HG02852 (cell line): ENCODE results near the gene ERGIC1.

Source experiments
- ATAC-seq: cut with Tn5 transposase; IDR thresholded peaks from one replicate; pipeline ENCODE4 v1.9.1; 2021; ENCODE audit warnings: mild to moderate bottlenecking, moderate library complexity; ENCODE audit not compliant: unreplicated experiment

Gene ERGIC1

DNA sequence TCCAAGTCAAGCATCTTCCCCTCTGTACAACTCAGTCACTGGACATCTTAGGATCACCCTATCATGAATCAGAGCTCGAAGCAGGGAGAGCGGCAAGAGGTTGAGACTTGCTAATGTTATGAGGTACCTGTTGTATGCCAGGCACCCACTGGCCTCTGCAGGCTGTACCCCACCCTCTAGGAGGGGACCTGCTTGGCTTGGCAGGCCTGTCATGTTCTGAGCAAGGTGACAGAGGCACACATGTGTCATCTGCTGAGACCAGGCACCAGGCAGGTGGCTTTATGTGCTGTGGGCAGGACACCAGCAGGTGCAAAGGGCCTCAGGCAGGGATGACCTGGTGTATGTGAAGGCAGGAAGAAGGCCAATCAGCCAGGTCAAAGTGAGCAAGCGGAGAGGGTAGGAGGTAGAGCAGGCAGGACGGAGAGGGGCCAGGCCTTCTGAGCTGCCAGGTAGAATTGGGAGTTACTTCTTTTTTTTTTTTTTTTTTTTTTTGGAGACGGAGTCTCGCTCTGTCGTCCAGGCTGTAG is 64.9 kb downstream of the ERGIC1 start:
- no peak for ATAC-seq

DNA sequence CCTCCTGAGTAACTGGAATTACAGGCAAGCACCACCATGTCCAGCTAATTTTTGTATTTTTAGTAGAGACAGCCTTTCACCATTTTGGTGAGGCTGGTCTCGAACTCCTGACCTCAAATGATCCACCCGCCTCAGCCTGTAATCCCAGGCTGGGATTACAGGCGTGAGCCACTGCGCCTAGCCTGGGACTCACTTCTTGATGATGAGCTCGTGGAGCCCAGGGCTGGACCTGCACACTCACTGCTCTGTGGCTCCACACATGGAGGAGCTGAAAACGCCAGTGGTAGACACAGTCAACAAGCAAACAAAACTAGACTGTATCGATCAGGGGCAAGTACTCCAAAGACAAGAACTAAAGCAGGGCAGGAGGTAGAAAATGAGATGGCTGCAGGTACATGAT is 65.4 kb downstream of the ERGIC1 start:
- ATAC-seq, result no peak

DNA sequence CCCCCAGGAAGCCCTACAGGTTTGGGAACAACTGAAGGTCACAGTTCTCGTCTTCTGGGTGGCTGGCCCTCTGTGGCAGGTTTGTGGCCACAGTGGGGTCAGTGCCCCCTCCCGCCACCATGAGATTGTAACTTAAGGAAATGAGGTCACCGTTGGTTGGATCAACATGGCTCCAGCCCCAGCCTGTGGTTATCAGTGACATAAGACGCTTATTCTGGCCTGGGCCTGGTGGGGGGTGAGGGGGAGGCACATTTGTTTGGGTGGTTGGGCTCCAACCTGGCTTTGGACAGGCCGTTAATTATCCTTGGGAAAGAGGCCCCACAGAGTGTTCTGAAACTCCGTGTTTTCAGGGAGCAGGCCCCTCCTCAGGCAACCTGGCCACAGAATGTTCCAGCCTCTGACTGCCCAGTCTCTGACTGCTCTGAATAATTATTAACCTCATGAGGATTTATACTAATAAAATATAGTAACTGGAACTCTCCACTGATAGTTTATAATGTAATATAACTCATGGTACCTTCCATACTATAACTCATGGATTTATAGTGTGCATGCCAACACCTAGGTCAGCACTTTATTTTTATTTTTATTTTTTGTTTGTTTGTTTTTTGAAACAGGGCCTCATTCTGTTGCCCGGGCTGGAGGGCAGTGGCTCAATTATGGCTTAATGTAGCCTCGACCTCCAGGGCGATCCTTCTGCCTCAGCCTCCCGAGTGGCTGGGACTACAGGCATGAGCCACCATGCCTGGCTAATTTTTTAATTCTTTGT is 67.1 kb downstream of the ERGIC1 start:
- ATAC-seq, result no peak

DNA sequence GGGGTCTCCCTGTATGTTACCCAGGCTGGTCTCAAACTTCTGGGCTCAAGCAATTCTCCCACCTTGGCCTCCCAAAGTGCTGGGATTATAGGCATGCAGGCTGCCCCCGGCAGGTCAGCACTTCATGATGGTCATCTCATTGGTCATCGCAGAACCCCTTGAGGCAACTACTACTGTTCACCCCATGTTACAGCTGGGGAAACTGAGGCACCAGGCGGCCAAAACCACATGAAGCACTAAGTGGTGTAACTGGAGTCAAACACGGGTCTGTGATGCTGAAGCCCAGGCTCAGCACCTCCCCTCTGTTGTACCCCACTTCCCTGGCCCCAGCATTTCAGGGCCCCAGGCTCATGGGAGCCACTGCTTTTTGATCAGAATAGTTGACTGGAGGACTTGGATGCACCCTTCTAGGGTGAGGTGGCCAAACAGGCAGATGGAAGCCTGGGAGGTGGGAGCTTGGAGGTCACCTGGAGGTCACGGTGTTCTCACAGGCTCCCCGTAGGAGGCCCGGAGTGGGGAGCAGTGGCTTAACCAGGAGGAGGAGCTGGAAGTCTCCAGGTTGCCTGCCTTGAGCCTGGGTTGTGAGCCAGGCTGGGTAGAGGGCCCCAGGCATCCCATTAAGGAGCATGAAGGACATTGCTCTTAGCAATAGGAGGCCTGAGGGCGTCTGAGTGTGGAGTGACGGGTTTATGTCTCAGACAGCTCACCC is 67.9 kb downstream of the ERGIC1 start:
- no peak for ATAC-seq

DNA sequence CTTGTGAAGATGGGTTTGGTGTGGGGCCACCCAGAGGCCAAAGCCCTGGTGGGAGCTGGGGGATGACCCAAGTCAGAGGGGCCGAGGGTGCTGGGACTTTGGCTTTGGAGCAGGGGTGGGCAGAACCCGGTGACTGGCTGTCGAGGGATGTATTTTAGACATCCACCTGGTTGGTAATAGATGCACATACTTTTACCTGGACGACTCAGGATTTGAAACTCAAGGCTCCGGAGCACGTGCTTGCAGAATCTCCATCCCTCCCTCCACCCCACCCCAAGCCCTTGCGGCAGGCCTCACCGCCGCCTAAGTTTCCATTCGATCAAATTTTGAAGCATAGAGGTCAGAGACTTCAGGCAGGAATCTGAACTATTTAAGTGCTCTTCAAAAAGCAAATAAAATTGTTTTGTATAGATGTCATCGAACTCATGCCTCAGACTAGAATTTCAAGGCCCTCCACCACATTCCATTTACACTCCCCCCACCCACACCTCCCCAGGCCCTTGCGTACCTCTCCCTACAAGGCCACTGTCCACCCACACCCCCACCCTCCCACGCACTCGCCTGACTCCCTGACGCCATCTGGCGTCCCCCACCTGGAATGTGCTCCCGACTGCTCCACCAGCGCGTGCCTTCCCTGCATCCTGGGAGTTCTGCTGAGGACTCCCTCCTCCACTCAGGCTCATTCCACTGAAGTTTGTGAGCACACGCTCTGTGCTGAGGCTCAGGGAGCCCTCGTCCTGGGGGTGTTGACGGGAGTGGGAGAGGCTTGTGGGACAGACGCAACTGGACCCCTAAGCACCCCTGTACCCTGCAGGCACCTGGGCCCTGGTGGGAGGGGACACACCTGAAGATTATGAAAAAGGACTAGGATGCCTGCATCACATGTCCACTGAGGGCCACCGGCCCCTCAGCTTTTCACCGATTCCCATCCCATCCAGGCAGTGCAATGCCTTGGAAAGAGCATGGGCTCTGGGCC is 68.7 kb downstream of the ERGIC1 start:
- no peak for ATAC-seq

- no peak for ATAC-seq
Observed at GRCh38 chr5:172903790-172904189, 69.7 kb downstream of the ERGIC1 start.

- ATAC-seq, result no peak
Observed at GRCh38 chr5:172904312-172904642, 70.2 kb downstream of the ERGIC1 start.

DNA sequence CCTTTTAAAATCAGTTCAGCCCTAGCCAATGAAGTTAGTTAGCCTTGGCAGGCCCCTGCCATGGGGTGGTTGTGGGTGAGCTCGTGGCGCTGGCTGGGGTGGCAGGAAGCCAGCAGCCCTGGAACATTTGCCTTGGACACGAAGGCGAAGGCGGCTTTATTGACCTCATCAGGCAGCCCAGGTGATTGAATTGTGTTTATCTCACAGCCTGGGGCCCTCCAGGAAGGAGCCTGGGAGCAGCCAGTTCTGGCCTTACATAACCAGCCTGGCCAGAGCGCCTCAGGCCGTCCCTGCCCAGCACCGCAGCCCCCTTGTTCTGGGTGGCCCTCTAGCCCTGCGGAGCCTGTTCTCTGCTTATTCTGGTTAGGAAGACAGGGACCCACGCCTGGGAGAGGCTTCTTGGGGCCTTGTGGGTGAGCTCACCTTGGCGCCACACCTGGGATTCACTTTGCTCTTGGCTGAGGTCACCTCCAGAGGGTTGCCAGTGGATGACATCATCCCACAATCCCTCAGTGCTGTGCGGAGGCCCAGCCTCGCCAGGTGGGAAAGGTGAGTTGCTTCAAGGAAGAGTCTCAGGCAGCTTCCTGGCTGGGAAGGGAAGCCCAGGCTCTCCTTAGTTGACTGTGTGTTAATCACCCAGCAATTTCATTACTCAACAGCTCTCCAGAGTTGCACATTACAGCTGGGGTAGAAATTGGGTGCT is 70.7 kb downstream of the ERGIC1 start:
- ATAC-seq, result no peak

DNA sequence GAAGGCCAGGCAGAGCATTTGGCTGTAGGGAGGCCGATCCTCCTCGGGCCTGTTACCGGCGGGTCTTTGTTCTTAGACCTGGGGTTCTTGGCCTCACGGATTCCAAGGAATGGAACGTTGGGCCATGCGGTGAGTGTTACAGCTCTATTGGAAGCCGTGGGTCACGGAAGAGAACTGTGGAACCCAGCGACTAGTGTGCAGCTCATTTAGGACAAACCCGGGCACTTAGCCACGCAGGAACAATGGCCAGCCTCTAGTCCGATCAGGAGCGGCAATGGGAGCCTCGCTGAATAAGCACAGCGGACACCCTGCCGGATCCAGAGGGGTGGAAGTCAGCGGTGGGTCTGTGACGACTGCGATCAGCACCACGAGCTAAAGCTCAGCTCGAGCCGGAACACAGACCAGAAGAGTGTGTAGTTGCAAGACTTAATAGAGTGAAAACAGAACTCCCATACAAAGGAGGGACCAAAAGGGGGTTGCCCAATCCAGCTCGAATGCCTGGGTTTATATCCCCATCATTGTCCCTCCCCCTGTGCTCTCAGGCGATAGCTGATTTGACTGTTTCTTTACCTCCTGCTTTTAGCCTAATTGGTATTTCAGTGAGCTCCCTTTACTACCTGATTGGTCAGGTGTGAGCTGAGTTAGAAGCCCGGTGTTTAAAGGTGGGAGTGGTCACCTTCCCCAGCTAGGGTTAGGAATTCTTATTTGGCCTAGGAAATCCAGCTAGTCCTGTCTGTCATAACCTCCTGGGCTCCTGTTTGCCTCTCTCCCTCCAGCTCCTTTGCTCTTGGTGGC is 71.5 kb downstream of the ERGIC1 start:
- ATAC-seq, result no peak

DNA sequence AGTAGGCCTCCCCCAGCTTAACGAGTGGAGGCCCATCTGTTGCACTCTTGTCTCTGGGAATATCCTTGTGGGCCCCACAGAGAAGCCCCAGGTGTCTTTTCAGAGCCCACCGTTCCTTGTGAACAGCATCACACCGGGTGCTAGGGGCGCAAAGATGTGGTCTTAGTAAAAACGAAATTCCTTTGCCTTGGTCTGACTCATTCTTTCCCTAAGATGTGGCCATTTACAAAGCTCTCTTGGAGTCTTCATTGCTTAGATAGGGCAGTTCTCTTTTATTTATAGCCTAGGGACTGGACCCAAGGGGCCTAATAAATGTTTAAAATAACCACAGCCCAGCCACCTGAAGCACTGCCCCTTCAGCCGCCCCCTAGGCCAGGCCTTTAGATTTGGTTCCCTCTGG is 72.4 kb downstream of the ERGIC1 start:
- ATAC-seq, result peak; percentile 68

DNA sequence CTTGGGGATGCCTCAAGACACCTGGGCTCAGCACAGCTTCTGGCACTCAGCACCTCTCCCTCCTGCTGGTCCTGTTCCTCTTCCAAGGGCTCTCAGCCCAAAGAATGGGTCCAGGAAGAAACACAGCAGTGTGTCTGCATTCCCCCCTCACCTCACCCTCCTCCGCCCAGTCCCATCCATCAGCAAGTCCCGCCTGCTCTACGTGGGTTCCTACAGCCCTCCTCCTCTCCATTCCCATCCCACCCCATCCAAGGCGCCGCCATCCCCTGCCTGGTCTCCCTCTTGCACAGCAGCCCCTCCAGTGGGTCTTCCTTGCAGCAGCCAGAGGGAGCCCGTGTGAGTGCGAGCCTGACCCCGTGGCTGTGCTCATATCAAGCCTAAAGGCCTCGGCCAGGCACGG is 72.8 kb downstream of the ERGIC1 start:
- ATAC-seq, result no peak

- no peak for ATAC-seq
Observed at GRCh38 chr5:172907657-172908056, 73.6 kb downstream of the ERGIC1 start.

- ATAC-seq, result no peak
Observed at GRCh38 chr5:172908662-172909061, 74.6 kb downstream of the ERGIC1 start.

DNA sequence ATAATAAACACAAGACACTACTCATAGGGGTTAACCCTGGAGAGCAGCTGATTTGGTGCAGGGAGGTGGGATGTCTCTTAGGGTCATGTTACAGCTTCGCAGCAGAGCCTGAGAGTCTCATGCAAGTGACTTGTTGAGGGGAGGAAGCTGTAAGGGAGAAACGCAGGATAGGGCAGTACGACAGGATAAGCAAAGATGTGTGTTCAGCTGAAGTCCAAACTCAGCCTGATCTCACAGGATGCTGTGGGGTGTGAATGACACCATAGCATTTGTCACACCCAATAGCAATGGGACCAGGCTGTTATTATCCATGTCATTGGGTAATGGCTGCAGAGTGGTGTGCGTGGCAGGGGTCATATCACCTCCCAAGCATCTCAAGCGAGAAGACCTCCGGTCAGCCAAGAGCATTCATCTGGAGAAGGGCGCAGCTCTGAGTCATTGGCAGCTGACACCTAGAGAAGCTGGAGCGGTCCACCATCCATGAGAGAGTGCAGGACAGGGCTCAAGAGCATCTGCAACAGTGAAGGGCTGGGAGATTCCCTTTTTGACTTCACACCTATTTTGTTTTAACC is 76.0 kb downstream of the ERGIC1 start:
- no peak for ATAC-seq

DNA sequence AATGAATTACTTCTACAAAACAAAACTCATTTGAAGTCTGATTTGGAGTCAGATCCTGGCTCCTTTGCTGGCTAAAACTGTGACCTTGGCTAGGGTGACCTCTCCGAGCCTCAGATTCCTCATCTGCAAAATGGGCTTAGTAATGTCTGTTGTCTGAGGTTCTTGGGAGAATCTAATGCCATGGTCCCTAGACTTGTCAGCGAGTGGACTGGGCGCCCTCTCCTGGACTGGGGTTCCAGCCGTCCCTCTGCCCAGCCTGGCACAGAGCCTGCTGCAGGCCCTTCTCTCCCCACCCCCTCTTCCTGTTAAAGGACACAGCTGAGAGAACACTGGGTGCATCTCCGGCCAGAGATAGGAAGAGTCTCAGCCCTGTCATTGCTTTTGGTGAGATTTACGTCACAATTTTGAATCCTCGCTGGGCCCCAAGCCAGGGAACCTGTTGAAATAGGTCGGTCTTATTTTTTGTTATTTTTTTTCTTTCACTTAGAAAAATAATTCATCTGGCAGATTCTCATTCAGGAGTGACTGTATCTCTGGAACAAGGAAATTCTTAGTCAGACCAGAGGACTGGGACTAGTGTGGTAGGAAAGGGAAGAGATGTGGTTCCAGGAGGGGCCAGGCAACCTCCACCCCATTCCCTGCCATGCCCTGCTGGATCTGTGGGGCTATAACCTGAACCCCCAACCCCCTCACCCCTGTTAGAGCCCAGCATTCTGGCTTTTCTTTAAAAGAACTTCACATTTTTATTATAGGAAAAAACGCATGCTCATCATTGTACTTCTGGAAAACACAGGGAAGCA is 77.0 kb downstream of the ERGIC1 start:
- ATAC-seq, result no peak

DNA sequence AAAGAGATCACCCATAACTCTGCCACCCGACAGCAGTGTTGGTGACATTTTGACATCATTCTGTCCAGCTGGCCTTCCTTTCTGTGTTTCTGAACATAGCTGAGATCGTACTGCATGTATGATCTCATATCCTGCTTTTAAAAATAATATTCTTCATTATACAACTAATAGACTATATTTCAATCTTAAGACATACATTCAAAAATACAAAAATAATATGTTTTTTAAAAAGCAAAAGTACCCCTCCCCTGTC is 77.5 kb downstream of the ERGIC1 start:
- ATAC-seq, result no peak

GRCh38 chr5:172911976-172912375 is 77.9 kb downstream of the ERGIC1 start:
- ATAC-seq, result no peak

DNA sequence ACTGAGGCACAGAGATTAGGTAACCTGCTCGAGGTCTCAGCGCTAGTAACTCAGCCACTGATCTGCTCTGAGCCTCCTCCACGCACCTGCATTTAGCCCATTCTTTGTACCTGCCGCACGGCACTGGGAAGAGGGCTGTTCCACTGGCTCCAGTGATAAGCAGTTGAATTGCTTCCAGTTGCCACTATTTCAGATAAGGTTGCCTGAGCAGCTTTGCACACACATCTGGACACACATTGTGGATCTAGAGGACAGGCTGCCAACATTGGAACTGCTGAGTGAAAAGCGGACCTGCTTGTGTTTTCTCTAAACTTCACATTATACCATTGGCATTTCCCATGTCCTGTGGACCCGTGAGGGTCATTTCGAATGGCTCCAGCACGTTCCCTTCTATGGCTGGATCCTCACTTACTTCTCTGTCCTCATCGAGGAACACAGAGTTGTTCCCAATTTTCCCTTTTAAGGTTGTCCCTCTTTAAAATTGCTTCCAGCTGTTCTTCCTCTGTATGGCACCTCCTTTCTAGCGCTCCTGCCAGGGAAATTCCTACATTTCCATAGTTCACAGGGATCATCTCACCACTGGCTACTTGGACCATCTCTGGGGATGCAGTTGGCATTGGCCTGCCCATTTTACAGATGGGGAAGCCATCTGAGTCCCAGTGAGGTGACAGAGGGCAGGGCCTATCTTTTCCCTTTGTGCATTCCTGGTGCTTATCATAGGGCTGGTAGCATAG is 79.2 kb downstream of the ERGIC1 start:
- ATAC-seq, result no peak
